HL-60 (cell line): ENCODE measurements around the gene PIH1D1.

Experiments used
- GABPA ChIP-seq: IDR thresholded peaks from 2 replicates; pipeline ENCODE4 v1.6.1; 2012; ENCODE audit warnings: low read depth
- POLR2AphosphoS5 ChIP-seq: IDR thresholded peaks from 2 replicates; pipeline ENCODE4 v1.6.1; 2012; ENCODE audit warnings: low read depth
- TF ChIP-seq, protein P1 (sequence below): IDR thresholded peaks from one replicate; pipeline ENCODE4 v1.5.1; 2011; ENCODE audit warnings: low read length, control low read depth, inconsistent platforms; ENCODE audit not compliant: insufficient read depth
- TF ChIP-seq, protein P2 (sequence below): IDR thresholded peaks from 2 replicates; pipeline ENCODE4 v1.6.1; 2012; ENCODE audit warnings: low read depth; ENCODE audit not compliant: insufficient replicate concordance

DNA sequence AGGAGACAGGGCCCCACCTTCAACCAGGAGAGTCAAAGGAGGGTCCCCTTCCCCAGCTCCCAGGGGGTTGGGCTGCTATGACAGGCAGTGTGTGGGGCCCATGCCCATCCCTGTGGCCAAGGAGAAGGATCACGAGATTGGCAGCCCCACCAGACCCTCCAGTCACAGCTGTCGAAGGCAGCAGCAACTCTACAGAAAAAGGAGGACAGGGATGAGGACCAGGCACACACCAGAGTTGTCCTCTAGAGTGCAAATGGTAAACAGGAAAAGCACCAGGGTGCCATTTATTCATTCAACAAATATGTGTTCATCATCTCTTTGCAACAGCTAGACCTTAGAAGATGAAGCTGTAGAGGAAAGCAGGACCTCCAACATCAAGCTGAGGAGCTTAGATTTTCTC, 32.4 kb downstream of the PIH1D1 start:
- TF ChIP-seq, protein P1, sequence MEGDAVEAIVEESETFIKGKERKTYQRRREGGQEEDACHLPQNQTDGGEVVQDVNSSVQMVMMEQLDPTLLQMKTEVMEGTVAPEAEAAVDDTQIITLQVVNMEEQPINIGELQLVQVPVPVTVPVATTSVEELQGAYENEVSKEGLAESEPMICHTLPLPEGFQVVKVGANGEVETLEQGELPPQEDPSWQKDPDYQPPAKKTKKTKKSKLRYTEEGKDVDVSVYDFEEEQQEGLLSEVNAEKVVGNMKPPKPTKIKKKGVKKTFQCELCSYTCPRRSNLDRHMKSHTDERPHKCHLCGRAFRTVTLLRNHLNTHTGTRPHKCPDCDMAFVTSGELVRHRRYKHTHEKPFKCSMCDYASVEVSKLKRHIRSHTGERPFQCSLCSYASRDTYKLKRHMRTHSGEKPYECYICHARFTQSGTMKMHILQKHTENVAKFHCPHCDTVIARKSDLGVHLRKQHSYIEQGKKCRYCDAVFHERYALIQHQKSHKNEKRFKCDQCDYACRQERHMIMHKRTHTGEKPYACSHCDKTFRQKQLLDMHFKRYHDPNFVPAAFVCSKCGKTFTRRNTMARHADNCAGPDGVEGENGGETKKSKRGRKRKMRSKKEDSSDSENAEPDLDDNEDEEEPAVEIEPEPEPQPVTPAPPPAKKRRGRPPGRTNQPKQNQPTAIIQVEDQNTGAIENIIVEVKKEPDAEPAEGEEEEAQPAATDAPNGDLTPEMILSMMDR, result no peak
- TF ChIP-seq POLR2AphosphoS5 (no peak), GABPA (no peak)
- TF ChIP-seq, protein P2, sequence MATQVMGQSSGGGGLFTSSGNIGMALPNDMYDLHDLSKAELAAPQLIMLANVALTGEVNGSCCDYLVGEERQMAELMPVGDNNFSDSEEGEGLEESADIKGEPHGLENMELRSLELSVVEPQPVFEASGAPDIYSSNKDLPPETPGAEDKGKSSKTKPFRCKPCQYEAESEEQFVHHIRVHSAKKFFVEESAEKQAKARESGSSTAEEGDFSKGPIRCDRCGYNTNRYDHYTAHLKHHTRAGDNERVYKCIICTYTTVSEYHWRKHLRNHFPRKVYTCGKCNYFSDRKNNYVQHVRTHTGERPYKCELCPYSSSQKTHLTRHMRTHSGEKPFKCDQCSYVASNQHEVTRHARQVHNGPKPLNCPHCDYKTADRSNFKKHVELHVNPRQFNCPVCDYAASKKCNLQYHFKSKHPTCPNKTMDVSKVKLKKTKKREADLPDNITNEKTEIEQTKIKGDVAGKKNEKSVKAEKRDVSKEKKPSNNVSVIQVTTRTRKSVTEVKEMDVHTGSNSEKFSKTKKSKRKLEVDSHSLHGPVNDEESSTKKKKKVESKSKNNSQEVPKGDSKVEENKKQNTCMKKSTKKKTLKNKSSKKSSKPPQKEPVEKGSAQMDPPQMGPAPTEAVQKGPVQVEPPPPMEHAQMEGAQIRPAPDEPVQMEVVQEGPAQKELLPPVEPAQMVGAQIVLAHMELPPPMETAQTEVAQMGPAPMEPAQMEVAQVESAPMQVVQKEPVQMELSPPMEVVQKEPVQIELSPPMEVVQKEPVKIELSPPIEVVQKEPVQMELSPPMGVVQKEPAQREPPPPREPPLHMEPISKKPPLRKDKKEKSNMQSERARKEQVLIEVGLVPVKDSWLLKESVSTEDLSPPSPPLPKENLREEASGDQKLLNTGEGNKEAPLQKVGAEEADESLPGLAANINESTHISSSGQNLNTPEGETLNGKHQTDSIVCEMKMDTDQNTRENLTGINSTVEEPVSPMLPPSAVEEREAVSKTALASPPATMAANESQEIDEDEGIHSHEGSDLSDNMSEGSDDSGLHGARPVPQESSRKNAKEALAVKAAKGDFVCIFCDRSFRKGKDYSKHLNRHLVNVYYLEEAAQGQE, result no peak
